WTC11 (cell line): ENCODE results near the gene CALCR.

Experiments
- SP1 ChIP-seq: sonication (generic); formaldehyde crosslinking; conservative IDR thresholded peaks from 2 replicates; pipeline ENCODE4 v1.8.1; 2022; ENCODE audit warnings: missing genetic modification reagents
- ZNF219 ChIP-seq: sonication (generic); formaldehyde crosslinking; IDR thresholded peaks from 2 replicates; pipeline ENCODE4 v1.8.0; 2023; ENCODE audit warnings: missing genetic modification reagents, mild to moderate bottlenecking, borderline replicate concordance
- TF ChIP-seq, protein P1 (sequence below): sonication (generic); formaldehyde crosslinking; IDR thresholded peaks from 2 replicates; pipeline ENCODE4 v1.8.1; 2023; ENCODE audit warnings: mild to moderate bottlenecking, moderate library complexity, missing genetic modification reagents
- TF ChIP-seq, protein P2 (sequence below): sonication (generic); formaldehyde crosslinking; IDR thresholded peaks from 2 replicates; pipeline ENCODE4 v1.8.0; 2022; ENCODE audit warnings: mild to moderate bottlenecking, missing genetic modification reagents
- TF ChIP-seq, protein P3 (sequence below): fragments of 250-450 bp; sonication (Bioruptor Pico); IDR thresholded peaks from 2 replicates; pipeline ENCODE4 v1.9.0; 2021; ENCODE audit warnings: mild to moderate bottlenecking
- TF ChIP-seq, protein P4 (sequence below): fragments of 200-600 bp; IDR thresholded peaks from 2 replicates; pipeline ENCODE4 v1.8.0; 2022; ENCODE audit warnings: antibody characterized with exemption

- no peak for TF ChIP-seq SP1 (CRISPR knock-in tag)
- TF ChIP-seq, protein P1, sequence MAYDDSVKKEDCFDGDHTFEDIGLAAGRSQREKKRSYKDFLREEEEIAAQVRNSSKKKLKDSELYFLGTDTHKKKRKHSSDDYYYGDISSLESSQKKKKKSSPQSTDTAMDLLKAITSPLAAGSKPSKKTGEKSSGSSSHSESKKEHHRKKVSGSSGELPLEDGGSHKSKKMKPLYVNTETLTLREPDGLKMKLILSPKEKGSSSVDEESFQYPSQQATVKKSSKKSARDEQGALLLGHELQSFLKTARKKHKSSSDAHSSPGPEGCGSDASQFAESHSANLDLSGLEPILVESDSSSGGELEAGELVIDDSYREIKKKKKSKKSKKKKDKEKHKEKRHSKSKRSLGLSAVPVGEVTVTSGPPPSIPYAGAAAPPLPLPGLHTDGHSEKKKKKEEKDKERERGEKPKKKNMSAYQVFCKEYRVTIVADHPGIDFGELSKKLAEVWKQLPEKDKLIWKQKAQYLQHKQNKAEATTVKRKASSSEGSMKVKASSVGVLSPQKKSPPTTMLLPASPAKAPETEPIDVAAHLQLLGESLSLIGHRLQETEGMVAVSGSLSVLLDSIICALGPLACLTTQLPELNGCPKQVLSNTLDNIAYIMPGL (CRISPR knock-in tag), result no peak
- TF ChIP-seq ZNF219 (CRISPR knock-in tag), result no peak
- TF ChIP-seq, protein P2, sequence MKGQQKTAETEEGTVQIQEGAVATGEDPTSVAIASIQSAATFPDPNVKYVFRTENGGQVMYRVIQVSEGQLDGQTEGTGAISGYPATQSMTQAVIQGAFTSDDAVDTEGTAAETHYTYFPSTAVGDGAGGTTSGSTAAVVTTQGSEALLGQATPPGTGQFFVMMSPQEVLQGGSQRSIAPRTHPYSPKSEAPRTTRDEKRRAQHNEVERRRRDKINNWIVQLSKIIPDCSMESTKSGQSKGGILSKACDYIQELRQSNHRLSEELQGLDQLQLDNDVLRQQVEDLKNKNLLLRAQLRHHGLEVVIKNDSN (CRISPR knock-in tag), result no peak
- TF ChIP-seq, protein P3, sequence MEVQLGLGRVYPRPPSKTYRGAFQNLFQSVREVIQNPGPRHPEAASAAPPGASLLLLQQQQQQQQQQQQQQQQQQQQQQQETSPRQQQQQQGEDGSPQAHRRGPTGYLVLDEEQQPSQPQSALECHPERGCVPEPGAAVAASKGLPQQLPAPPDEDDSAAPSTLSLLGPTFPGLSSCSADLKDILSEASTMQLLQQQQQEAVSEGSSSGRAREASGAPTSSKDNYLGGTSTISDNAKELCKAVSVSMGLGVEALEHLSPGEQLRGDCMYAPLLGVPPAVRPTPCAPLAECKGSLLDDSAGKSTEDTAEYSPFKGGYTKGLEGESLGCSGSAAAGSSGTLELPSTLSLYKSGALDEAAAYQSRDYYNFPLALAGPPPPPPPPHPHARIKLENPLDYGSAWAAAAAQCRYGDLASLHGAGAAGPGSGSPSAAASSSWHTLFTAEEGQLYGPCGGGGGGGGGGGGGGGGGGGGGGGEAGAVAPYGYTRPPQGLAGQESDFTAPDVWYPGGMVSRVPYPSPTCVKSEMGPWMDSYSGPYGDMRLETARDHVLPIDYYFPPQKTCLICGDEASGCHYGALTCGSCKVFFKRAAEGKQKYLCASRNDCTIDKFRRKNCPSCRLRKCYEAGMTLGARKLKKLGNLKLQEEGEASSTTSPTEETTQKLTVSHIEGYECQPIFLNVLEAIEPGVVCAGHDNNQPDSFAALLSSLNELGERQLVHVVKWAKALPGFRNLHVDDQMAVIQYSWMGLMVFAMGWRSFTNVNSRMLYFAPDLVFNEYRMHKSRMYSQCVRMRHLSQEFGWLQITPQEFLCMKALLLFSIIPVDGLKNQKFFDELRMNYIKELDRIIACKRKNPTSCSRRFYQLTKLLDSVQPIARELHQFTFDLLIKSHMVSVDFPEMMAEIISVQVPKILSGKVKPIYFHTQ, result no peak
- TF ChIP-seq, protein P4, sequence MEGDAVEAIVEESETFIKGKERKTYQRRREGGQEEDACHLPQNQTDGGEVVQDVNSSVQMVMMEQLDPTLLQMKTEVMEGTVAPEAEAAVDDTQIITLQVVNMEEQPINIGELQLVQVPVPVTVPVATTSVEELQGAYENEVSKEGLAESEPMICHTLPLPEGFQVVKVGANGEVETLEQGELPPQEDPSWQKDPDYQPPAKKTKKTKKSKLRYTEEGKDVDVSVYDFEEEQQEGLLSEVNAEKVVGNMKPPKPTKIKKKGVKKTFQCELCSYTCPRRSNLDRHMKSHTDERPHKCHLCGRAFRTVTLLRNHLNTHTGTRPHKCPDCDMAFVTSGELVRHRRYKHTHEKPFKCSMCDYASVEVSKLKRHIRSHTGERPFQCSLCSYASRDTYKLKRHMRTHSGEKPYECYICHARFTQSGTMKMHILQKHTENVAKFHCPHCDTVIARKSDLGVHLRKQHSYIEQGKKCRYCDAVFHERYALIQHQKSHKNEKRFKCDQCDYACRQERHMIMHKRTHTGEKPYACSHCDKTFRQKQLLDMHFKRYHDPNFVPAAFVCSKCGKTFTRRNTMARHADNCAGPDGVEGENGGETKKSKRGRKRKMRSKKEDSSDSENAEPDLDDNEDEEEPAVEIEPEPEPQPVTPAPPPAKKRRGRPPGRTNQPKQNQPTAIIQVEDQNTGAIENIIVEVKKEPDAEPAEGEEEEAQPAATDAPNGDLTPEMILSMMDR, result no peak
These were observed 267 bp downstream of the CALCR start for GRCh38 chr7:93574269-93574645.
